Globus pallidus (tissue), 1 donor: ENCODE measurements around the gene NDUFA13.

Experiments
- DNase-seq: peaks from one replicate; pipeline ENCODE4 v3.0.0-alpha.2; 2015; ENCODE audit warnings: low spot score

The NDUFA13 gene

GRCh38 chr19:19547674-19548336, 31.8 kb downstream of the NDUFA13 start:
- DNase-seq, result no peak

- DNase-seq, result no peak
Measured at GRCh38 chr19:19548915-19549759, 33.1 kb downstream of the NDUFA13 start.

- DNase-seq, result no peak
Measured at GRCh38 chr19:19549804-19550464, 33.9 kb downstream of the NDUFA13 start.

GRCh38 chr19:19550485-19550929, 34.5 kb downstream of the NDUFA13 start:
- DNase-seq, result no peak

GRCh38 chr19:19550972-19551852, 35.2 kb downstream of the NDUFA13 start:
- no peak for DNase-seq

GRCh38 chr19:19551853-19552192, 35.8 kb downstream of the NDUFA13 start:
- DNase-seq, result no peak

- DNase-seq, result no peak
Measured at GRCh38 chr19:19552798-19553197, 36.8 kb downstream of the NDUFA13 start.

GRCh38 chr19:19553670-19554069, 37.6 kb downstream of the NDUFA13 start:
- no peak for DNase-seq

GRCh38 chr19:19554074-19555023, 38.3 kb downstream of the NDUFA13 start:
- DNase-seq, result no peak

GRCh38 chr19:19558055-19558454, 42.0 kb downstream of the NDUFA13 start:
- no peak for DNase-seq

GRCh38 chr19:19558636-19559035, 42.6 kb downstream of the NDUFA13 start:
- DNase-seq, result no peak

GRCh38 chr19:19559931-19560330, 43.9 kb downstream of the NDUFA13 start:
- DNase-seq, result no peak

GRCh38 chr19:19561946-19562664, 46.1 kb downstream of the NDUFA13 start:
- no peak for DNase-seq

GRCh38 chr19:19562665-19563347, 46.8 kb downstream of the NDUFA13 start:
- no peak for DNase-seq

- no peak for DNase-seq
Measured at GRCh38 chr19:19563348-19563848, 47.4 kb downstream of the NDUFA13 start.

- DNase-seq, result no peak
Measured at GRCh38 chr19:19566306-19566705, 50.3 kb downstream of the NDUFA13 start.

- DNase-seq, result no peak
Measured at GRCh38 chr19:19567391-19567790, 51.4 kb downstream of the NDUFA13 start.

GRCh38 chr19:19568802-19569756, 53.1 kb downstream of the NDUFA13 start:
- no peak for DNase-seq
